ENCODE data around the gene NBEAL2.
A peak's percentile ranks its signal among the peaks of the same experiment; 100 is the strongest.

The NBEAL2 gene

DNA sequence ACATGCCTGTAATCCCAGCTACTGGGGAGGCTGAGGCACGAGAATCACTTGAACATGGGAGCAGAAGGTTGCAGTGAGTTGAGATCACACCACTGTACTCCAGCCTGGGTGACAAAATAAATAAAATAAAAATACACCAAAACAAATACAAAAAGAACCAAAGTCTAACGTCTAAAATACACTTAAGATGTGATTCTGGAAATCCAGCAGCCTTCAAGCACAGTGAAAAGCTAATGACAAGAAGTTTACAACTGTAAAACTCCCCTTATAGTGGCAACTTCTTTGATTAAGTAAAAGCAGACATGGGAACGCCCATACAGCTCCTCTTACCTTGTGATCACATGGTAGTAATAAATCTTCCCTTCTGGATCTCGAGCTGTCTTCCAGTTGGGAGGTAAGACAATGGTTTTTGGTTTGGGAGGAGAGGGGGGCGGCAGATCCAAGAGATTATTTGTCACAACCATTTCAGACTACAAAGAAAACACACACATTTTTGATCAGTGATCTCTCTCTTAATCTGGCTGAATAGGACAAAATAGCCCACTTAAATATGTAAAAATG lies 62.8 kb downstream of the NBEAL2 start:
- DNase-seq (ENCODE audit: low read depth) = no peak

DNA sequence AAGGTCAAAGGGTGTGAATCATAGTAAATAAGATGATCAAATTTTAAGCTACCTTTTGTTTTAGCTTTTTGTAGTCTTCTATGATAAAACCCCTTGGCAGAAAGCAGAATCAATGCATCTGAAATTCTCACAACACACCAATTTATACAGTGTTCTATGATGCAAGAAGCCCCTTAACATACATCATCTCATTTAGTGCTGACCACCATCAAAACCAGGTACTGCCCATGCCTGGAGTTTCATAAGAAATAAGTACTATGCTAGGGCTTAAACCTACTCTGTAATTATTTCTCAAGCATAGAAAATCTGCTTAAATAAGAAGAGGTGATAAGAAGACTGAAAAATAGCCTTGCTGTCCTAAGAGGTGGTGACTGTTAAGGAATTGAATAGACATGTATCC lies 67.6 kb downstream of the NBEAL2 start:
- DNase-seq (ENCODE audit: low read depth) = no peak

DNA sequence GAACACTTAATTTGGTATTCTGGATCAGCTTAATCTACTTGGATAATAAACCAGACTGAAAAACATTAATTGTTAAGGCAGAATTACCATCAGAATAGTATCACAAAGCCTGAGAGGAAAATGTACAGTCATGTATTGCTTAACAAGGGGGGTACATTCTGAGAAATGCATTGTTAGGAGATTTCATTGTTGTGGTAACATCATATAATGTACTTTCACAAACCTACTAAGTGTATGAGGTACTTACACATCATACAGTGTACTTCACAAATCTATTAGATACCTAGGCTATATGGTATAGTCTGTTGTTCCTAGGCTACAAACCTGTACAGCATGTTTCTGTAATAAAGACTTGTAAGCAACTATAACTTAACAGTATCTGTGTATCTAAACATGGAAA lies 68.2 kb downstream of the NBEAL2 start:
- no peak for DNase-seq (ENCODE audit: low read depth)

DNA sequence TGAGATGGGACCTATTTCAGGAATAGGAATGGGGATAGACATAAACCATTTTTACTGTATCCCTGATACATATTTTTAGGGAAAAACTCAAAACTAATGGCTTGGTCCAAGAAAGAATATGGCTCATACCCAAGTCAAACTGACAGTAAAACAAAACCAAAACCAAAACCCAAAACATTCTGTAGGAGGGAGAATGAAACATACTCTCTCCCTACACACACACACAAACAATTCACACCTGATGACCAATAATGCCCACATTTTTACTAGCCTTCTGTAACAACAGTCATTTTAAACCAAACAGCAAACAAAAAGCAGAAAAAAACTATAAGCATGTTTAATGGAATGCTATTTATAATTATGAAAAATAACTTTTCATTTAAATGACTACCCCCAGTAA lies 74.9 kb downstream of the NBEAL2 start:
- DNase-seq (ENCODE audit: low read depth) = no peak

DNA sequence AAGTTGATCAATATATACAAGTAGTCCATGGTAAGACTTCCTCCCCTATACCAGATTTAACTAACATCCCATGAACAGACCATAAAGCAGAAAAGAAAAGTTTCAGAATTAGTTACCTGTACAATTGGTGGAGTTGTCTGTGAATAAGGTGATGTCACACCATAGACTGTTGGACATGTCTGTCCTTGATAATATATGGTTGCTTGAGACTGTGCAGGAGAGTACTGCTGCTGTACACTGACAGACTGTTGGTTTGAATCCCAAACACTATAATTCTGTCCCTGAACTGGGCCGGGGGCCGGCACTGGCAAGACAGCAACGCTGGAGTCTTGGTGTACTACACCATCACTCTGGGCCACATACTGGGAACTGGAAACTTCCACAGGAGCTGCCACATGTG lies 77.2 kb downstream of the NBEAL2 start:
- DNase-seq (ENCODE audit: low read depth) = no peak

DNA sequence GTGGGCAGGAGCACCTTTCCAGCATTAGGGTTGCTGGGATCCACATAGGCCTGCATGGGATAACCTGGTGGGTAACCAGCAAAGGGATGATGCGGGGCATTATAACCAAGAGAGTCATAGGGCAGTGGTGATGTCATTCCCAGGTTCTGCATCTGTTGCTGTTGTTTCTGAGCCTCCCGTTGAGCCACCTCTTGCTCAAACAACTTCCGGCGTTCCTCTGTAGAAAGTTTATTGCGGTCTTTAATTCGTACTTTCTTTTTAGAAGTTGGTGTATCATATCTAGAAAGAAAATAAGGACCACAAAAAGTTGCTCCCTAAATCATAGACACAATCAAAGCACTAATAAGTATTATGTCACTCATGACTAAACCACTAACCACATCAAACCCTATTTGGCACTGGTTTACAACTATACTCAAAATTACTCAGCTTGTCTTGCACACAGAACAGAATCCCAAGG lies 77.8 kb downstream of the NBEAL2 start:
- peak; percentile 35 for DNase-seq (ENCODE audit: low read depth)

Data from ELR (cell line).